ENCODE data around the gene DCUN1D3.

DNA sequence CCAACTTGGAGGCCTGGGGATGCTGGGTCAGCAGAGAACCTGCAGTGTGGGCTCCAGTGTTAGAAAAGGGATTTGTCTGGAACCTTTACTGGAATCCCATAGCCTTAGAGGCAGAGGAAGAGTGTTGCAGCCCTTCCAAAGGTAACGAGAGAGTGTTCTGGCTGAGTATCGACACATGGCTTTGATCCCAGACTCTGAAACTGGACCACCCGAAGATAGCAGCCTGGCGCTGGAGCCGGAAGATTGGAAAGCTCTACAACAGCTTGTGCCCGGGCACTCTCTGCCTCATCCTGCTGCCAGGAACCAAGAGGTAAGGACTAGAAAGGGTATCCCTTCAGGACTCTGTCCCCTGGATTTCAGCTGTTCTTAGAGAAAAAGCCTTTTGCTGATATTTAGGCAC, 54.1 kb downstream of the DCUN1D3 start:
- TF ChIP-seq HDAC2 (IDR thresholded peaks at IDR 0.05) (no peak), MAZ (IDR thresholded peaks at IDR 0.05; ENCODE audit: borderline replicate concordance, low read depth, low read length) (no peak), CBX2 (IDR thresholded peaks at IDR 0.05; ENCODE audit: borderline replicate concordance, low read depth) (no peak), TP53 (CRISPR knock-in tag; IDR thresholded peaks at IDR 0.05) (no peak), POLR2AphosphoS2 (conservative IDR thresholded peaks at IDR 0.05; ENCODE audit: low read length) (no peak), EP300 (IDR thresholded peaks at IDR 0.05) (no peak), RAD21 (conservative IDR thresholded peaks at IDR 0.05 in 1 of 2, IDR thresholded peaks at IDR 0.05 in 1 of 2) (no peak), POLR2A (IDR thresholded peaks at IDR 0.05; ENCODE audit: low read length) (no peak), MYC (IDR thresholded peaks at IDR 0.05; ENCODE audit: borderline replicate concordance, low read length) (no peak)
- TF ChIP-seq, protein P1, sequence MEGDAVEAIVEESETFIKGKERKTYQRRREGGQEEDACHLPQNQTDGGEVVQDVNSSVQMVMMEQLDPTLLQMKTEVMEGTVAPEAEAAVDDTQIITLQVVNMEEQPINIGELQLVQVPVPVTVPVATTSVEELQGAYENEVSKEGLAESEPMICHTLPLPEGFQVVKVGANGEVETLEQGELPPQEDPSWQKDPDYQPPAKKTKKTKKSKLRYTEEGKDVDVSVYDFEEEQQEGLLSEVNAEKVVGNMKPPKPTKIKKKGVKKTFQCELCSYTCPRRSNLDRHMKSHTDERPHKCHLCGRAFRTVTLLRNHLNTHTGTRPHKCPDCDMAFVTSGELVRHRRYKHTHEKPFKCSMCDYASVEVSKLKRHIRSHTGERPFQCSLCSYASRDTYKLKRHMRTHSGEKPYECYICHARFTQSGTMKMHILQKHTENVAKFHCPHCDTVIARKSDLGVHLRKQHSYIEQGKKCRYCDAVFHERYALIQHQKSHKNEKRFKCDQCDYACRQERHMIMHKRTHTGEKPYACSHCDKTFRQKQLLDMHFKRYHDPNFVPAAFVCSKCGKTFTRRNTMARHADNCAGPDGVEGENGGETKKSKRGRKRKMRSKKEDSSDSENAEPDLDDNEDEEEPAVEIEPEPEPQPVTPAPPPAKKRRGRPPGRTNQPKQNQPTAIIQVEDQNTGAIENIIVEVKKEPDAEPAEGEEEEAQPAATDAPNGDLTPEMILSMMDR (IDR thresholded peaks at IDR 0.05): no peak
- TF ChIP-seq, protein P2, sequence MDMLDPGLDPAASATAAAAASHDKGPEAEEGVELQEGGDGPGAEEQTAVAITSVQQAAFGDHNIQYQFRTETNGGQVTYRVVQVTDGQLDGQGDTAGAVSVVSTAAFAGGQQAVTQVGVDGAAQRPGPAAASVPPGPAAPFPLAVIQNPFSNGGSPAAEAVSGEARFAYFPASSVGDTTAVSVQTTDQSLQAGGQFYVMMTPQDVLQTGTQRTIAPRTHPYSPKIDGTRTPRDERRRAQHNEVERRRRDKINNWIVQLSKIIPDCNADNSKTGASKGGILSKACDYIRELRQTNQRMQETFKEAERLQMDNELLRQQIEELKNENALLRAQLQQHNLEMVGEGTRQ (IDR thresholded peaks at IDR 0.05): no peak
